ENCODE measurements around the gene ADAP1.
"Not testable (repeated sequence)": the region's sequence is repeated elsewhere in the genome, so short reads cannot be mapped to it uniquely, and the experiment has no call there.

ADAP1 gene

GRCh38 chr7:974172-974571, 19.7 kb upstream of the ADAP1 start:
- DNase-seq: no peak

- DNase-seq: no peak
Observed at GRCh38 chr7:973312-973711, 18.8 kb upstream of the ADAP1 start.

- DNase-seq: no peak
Observed at GRCh38 chr7:972676-973309, 18.3 kb upstream of the ADAP1 start.

GRCh38 chr7:972110-972509, 17.6 kb upstream of the ADAP1 start:
- no peak for DNase-seq

- no peak for DNase-seq
Observed at GRCh38 chr7:970744-971143, 16.3 kb upstream of the ADAP1 start.

GRCh38 chr7:969403-969802, 14.9 kb upstream of the ADAP1 start:
- DNase-seq: no peak

GRCh38 chr7:968205-969105, 14.0 kb upstream of the ADAP1 start:
- DNase-seq: no peak

- DNase-seq: no peak
Observed at GRCh38 chr7:967361-968082, 13.0 kb upstream of the ADAP1 start.

- no peak for DNase-seq
Observed at GRCh38 chr7:966291-967069, 12.0 kb upstream of the ADAP1 start.

- no peak for DNase-seq
Observed at GRCh38 chr7:964401-965231, 10.1 kb upstream of the ADAP1 start.

- no peak for DNase-seq
Observed at GRCh38 chr7:963236-964078, 9.0 kb upstream of the ADAP1 start.

- DNase-seq: no peak
Observed at GRCh38 chr7:962401-963081, 8.1 kb upstream of the ADAP1 start.

GRCh38 chr7:961546-962400, 7.3 kb upstream of the ADAP1 start:
- no peak for DNase-seq

- not testable (repeated sequence) for DNase-seq
Observed at GRCh38 chr7:960972-961371, 6.5 kb upstream of the ADAP1 start.

- DNase-seq: no peak
Observed at GRCh38 chr7:960269-960871, 5.9 kb upstream of the ADAP1 start.

GRCh38 chr7:959740-960139, 5.3 kb upstream of the ADAP1 start:
- not testable (repeated sequence) for DNase-seq

GRCh38 chr7:959271-959670, 4.8 kb upstream of the ADAP1 start:
- DNase-seq: no peak

- DNase-seq: no peak
Observed at GRCh38 chr7:958221-959200, 4.0 kb upstream of the ADAP1 start.

Measured in EL (cell line).